Stimulated activated CD8-positive, alpha-beta memory T cell treated with anti-CD3 and anti-CD28 coated beads, Interleukin-4, amount 100 ng/mL, for 4 hours (primary cell): ENCODE measurements around the gene DBT.
"Not testable (repeated sequence)": the region's sequence is repeated elsewhere in the genome, so short reads cannot be mapped to it uniquely, and the experiment has no call there.

Source experiments
- DNase-seq, 2 donors: peaks; one replicate each; pipeline ENCODE4 v3.0.0-alpha.2; 2020; ENCODE audit warnings: low read depth in 2 of 2, low spot score in 1 of 2

DBT gene

GRCh38 chr1:100249537-100250257 is at the start of gene DBT:
DBT (minus strand) TSS chr1:100249834; CDS start chr1:100249820, 14 bp downstream.
- DNase-seq = peak; percentile 77 to 84

GRCh38 chr1:100298512-100298911 is 48.9 kb upstream of the DBT start:
- DNase-seq = no peak

DNA sequence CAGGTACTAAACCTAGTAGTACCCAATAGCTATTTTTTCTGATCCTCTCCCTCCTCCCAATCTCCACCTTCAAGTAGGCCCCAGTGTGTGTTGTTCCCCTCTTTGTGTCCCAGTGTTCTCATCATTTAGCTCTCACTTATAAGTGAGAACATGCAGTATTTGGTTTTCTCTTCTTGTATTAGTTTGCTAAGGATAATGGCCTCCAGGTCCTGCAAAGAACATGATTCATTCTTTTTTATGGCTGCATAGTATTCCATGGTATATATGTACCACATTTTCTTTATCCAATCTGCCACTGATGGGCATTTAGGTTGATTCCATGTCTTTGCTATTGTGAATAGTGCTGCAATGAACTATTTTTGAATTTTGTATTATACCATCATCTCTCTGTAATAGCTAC is 47.4 kb upstream of the DBT start:
- DNase-seq = not testable (repeated sequence)

DNA sequence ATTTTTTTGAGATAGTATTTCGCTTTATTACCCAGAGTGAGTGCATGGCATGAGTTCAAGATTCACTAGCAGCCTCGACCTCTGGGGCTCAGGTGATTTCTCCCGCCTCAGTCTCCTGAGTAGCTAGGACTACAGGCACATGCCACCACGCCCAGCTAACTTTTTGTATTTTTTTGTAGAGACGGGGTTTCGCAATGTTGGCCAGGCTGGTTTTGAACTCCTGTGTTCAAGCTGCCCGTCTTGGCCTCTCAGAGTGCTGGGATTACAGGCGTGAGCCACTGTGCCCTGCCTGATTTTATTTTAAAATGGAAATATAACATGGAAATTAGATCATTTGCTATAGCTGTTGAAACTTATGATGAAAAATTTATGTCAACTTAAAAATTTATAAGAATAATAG is 46.5 kb upstream of the DBT start:
- no peak for DNase-seq

DNA sequence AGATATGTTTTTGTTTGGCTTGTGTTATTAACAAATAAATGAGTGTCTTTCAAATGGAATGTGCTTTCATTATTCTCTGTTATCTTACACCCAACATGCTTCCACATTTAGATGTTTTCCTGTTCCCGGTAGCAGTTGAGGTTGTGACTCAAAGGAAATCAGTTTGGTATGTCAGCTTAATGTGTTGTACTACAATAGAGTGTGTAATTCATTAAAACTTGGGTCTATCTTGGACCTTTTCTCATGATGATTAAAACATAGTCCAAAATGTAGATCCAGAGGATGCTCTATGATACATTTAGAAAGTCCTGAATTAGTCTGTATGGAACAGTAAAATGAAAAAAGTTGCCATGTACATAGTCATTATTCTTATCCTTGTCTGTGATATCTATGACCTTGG is 43.1 kb upstream of the DBT start:
- no peak for DNase-seq

DNA sequence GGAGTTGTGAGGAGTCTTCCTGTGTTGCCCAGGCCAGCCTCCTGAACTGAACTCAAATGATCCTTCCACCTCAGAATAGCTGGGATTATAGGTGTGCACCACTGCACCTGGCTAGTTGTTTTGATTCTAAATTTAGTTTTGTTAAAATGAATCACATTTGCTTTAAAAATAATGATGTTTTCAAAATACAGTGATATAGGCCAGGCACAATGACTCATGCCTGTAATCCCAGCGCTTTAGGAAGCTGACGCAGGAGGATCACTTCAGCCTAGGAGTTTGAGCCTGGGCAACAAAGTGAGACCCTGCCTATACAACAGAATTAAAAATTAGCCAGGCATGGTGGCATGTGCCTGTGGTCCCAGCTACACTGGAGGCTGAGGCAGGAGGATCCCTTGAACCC is 40.7 kb upstream of the DBT start:
- DNase-seq = no peak

DNA sequence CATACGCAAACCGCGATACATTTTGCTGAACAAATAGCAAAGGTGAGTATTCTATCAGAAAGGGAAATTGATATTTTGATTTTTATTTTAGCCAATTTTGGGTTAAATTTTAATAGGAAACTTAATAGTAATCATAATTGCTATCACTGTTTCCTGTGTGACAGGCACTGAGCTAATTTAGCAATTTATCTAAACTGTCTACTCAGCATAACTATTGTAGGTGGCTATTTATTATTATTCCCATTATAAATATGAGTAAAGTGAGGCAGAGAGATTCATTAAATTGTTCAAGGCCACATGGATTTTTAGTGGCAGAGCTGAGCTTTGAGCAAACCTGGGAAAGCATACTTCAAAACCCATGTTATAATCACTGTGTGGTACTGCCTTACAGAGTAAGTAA is 37.5 kb upstream of the DBT start:
- DNase-seq = no peak

DNA sequence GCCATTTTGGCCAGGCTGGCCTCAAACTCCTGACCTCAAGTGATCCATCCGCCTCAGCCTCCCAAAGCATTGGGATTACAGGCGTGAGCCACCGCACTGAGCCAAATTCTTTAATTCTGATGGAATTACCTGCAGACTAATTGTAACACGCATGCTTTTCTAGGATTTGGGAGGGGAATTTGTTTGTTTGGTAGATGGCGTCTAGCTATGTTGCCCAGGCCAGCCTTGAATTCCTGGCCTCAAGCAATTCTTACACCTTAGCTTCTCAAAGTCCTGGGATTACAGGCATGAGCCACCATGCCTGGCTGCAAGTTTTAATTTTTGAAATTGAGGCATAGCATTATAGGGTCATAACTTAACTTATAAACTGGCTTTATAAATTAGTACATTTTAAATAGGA is 35.0 kb upstream of the DBT start:
- no peak for DNase-seq

DNA sequence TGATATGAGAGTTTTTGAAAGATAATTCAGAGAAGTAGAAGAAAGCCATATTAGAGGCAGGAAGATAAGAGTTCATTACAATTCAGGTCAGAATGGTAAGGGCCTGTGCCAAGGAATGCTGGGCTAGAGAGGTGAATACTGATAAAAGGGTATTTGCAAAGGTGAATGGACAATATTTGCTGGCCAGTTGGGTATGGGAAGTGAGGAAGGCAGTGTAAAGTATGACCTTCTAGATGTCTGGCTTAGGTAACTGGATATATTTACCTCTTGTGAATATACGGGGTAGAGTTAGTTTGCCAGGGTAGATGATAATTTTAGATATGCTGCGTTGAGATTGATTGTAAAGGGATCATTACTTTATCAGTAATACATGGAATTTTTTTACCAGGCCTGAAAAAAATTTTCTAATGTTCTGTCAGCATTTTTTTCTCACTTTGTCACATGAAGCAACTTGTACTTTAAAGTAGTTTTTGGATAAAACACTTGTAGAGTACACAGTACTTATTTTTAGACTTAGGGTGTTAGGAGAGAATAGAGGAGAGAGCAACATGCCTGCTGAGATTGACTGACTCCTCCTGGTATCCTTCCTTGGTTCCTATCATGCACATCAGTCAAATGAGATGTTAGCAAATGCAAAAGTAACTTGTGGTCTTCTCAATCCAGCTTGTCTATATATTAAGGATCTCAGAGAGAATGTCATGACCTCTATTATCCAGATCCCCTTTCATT is 30.5 kb upstream of the DBT start:
- no peak for DNase-seq

GRCh38 chr1:100279358-100279923 is 29.8 kb upstream of the DBT start:
- no peak for DNase-seq

DNA sequence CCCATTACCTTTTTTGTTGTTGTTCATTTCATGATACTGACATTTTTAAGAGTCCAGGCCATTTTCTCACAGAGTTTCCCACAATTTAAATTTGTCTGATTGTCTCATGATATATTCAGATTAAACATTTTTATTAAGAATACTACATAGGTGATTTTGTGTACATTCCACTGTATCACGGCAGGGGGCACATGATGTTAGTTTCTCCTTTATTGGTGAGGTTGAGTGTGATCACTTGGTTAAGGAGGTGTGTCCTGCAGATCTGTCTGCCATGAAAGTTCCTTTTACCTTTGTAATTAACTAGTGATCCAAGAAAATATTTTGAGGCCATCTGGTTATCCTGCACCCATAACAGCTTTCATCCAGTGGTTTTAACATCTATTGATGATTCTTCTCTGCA is 28.2 kb upstream of the DBT start:
- DNase-seq = no peak

GRCh38 chr1:100268202-100268601 is 18.6 kb upstream of the DBT start:
- no peak for DNase-seq

DNA sequence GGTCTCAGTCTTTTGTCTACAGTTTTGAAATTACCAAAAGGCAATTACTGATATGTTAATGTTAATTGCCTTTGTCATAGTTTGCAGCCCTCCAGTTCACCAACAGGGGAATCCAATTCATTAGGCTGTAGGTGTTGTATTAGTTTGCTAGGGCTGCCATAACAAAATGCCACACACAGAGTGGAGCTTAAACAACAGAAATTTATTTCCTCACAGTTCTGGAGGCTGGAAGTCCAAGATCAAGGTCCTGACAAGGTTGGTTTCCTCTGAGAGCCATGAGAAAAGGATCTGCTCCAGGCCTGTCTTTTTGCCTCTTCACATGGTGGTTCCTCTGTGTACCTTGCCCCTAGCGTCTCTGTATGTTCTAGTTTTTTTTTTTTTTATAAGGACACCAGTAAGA is 17.6 kb upstream of the DBT start:
- no peak for DNase-seq

GRCh38 chr1:100266741-100267140 is 17.1 kb upstream of the DBT start:
- DNase-seq = no peak

DNA sequence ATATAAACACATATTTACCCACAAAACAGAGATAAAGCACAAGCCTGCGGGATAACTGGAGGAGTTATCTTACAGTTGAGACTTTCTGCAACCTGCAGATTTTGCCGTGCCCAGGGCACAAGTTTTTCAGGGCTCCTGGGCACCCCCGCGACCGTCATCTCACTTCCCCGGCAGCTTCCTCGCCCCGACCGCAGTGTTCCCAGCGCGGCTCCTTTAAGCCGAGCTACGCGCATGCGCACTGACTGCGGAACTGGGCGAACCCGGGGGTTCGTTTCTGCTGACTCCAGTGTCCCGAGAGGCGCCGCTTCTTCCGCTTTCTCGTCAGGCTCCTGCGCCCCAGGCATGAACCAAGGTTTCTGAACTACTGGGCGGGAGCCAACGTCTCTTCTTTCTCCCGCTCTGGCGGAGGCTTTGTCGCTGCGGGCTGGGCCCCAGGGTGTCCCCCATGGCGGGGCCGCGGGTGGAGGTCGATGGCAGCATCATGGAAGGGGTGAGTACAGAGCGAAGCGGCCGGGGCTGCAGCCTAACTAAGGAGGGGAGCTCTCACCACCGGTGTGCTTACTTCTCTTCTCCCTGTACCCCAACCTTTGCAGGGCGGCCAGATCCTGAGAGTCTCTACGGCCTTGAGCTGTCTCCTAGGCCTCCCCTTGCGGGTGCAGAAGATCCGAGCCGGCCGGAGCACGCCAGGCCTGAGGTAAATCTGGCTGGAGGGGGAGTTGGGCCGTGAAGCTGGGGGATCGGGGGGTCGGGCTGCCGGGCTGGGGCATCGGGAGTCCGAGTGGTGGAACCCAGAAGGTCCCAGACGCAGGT is 16.5 kb upstream of the DBT start, which contains the start of gene RTCA:
TSS of gene RTCA (plus strand) at position 286 of the 810 bp plus-strand sequence. CDS start at position 446, 160 bp downstream.
- DNase-seq = peak; percentile 87 to 91

GRCh38 chr1:100265562-100265930 is 15.9 kb upstream of the DBT start:
- DNase-seq = no peak

DNA sequence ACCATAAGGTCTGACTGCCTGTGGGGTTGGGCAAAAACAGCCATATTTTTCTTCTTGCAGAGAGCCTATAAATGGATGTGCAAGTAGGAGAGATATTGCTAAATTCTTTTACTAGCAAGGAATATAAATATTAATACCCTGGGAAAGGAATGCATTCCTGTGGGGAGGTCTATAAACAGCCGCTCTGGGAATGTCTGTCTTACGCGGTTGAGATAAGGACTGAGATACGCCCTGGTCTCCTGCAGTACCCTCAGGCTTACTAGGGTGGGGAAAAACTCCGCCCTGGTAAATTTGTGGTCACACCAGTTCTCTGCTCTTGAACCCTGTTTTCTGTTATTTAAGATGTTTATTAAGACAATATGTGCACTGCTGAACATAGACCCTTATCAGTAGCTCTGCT is 14.4 kb upstream of the DBT start:
- DNase-seq = not testable (repeated sequence)

DNA sequence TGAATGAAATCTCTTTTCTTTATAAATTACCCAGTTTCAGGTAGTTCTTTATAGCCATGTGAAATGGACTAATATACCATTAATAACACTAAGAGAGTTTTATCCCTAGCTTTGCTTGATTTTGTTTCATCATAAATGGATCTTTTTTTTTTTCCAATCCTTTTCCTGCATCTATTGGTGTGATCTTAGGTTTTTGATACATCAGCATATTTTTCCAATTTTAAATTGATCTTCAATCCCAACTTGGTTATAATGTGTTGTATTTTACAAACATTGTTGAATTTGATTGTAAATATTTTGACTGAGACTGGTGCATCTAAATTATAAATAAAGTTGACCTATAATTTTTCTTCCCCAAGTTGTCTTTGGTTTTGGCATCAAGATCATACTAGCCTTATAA is 12.1 kb upstream of the DBT start:
- DNase-seq = no peak

GRCh38 chr1:100258427-100258826 is 8.8 kb upstream of the DBT start:
- DNase-seq = not testable (repeated sequence)

- DNase-seq = not testable (repeated sequence)
Observed at GRCh38 chr1:100256273-100256672, 6.6 kb upstream of the DBT start.

- no peak for DNase-seq
Observed at GRCh38 chr1:100253552-100253951, 3.9 kb upstream of the DBT start.

GRCh38 chr1:100252901-100253300 is 3.3 kb upstream of the DBT start:
- no peak for DNase-seq
